Activated CD4-positive, alpha-beta T cell treated with anti-CD3 and anti-CD28 coated beads, Interleukin-2, amount 50 U/mL, for 48 hours (primary cell): ENCODE results near the gene SNX22.

Source experiments
- DNase-seq, 2 experiments: peaks; one replicate each; pipeline ENCODE4 v3.0.0-alpha.2; 2020

Gene SNX22

GRCh38 chr15:64157599-64158125, 6.1 kb downstream of the SNX22 start:
- no peak for DNase-seq

- no peak for DNase-seq
Observed at GRCh38 chr15:64158363-64159134, 7.0 kb downstream of the SNX22 start.

GRCh38 chr15:64161688-64162477, 10.4 kb downstream of the SNX22 start:
- no peak for DNase-seq

- no peak for DNase-seq
Observed at GRCh38 chr15:64162478-64162868, 10.9 kb downstream of the SNX22 start.

GRCh38 chr15:64162869-64163658, 11.5 kb downstream of the SNX22 start, which contains the start of gene PPIB:
PPIB (minus strand) TSS chr15:64163022; CDS start chr15:64162986, 36 bp downstream.
- DNase-seq = peak; percentile 96 to 97

GRCh38 chr15:64163659-64164362, 12.3 kb downstream of the SNX22 start:
- peak in 1 of 2 experiments; percentile 24 for DNase-seq

GRCh38 chr15:64164436-64164835, 12.9 kb downstream of the SNX22 start:
- DNase-seq = no peak

- DNase-seq = no peak
Observed at GRCh38 chr15:64166102-64166890, 14.8 kb downstream of the SNX22 start.

GRCh38 chr15:64180235-64180824, 28.8 kb downstream of the SNX22 start:
- no peak for DNase-seq

- no peak for DNase-seq
Observed at GRCh38 chr15:64182859-64183370, 31.4 kb downstream of the SNX22 start.

- no peak for DNase-seq
Observed at GRCh38 chr15:64185146-64185911, 33.8 kb downstream of the SNX22 start.

GRCh38 chr15:64187396-64188191, 36.1 kb downstream of the SNX22 start:
- DNase-seq = no peak

GRCh38 chr15:64191971-64192830, 40.7 kb downstream of the SNX22 start:
- no peak for DNase-seq

GRCh38 chr15:64193971-64194370, 42.4 kb downstream of the SNX22 start:
- no peak for DNase-seq

- no peak for DNase-seq
Observed at GRCh38 chr15:64197425-64197824, 45.9 kb downstream of the SNX22 start.

- DNase-seq = no peak
Observed at GRCh38 chr15:64205202-64205601, 53.7 kb downstream of the SNX22 start.
